Erythroblast (primary cell): ENCODE measurements around the gene STOML3.

Experiments used
- GATA1 ChIP-seq: IDR thresholded peaks from 2 replicates; pipeline ENCODE4 v1.6.1; 2011; ENCODE audit warnings: low read depth, mild to moderate bottlenecking, control low read depth, low read length, moderate library complexity
- POLR2A ChIP-seq: IDR thresholded peaks from 2 replicates; pipeline ENCODE4 v1.6.1; 2011; ENCODE audit warnings: mild to moderate bottlenecking, low read length

GRCh38 chr13:38952827-38953226, 37.8 kb downstream of the STOML3 start:
- TF ChIP-seq POLR2A: no peak
- no peak for TF ChIP-seq GATA1
